ENCODE results near the gene SOX6. TPM values are rescaled to one million over a fixed set of nuclear protein-coding genes. Genes with fewer than 3 reads are reported as not detected.
"Not testable (repeated sequence)": the region's sequence is repeated elsewhere in the genome, so short reads cannot be mapped to it uniquely, and the experiment has no call there.

SOX6 gene
- total RNA-seq, 1 donor from 2014 or later = 53.7 TPM

DNA sequence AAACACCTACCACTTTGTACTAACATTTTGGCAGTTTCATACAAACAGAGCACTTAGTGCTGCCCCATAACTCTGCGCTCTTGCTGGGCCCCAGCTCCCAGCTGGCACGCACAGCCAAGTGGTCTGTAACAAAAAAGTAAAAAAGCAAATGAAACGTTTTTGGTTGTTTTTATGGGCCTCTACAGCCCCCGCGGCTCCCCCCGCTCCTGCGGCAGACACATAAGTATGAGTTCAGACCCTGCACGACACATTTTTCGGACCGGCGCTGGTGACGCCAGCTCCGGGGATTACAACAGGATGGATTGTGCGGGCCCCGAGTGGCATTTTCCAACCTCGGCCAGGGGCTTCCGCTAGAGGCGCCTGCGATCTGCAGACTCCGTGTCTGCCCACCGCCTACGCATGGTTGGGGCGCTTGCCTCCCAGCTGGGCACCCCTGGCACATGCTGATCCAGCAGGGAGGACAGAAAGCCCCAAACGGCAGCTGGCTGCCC lies 418.2 kb downstream of the SOX6 start:
- intact Hi-C loops (cut with DNase I) = no loop called here
- no peak for ATAC-seq
- no peak for DNase-seq (ENCODE audit: low spot score)

DNA sequence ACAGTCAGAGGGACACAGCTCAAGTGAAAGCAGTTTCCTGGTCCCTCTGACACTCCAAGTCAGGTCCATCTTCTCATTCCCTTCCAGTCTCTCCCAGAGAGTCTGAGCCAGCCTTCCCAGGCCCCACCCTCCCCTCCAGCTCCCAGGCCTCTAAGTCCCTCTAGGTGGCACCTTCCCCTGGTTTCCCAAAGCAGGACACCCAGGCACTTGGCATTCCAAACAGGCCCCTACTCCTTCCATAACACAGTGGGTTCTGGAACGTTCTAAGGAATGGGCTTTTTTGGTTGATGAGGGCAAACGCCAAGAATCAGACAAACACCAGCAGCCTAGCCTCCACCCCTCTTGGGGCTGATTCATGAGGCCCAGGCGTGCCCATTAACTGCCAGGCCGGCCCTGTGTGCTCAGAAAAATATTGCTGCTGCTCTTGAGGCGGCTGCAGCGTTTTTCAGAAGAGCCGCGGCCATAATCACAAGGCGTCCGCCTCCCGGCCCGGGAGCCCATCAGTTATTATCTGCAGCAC lies 418.7 kb downstream of the SOX6 start:
- no peak for ATAC-seq

DNA sequence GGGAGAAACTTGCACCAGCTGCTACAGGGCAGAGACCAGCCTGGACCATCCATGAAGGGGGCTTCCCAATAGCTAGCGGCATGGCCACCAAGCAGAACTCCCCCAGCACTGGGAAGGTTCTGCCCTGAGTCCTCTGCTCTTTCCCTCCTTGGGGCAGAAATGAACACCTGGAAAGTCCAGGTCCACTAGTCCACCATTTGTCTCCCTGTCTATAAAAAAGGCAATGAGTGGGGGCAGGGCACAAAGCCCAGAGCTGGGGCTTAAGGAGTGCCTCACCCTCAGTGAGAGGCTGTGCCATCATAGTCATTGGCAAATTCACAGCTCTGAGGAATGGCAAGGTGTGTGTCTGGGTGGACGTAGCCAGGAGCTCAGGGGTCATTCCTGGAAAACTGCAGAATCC lies 420.3 kb downstream of the SOX6 start:
- ATAC-seq (no peak), DNase-seq (ENCODE audit: low spot score) (peak; percentile 28)
- intact Hi-C loops (cut with DNase I) = no loop called here

More for the DNA sequence above, 418.7 kb downstream of the SOX6 start:
- intact Hi-C loops (cut with DNase I) = no loop called here
- no peak for DNase-seq (ENCODE audit: low spot score)

DNA sequence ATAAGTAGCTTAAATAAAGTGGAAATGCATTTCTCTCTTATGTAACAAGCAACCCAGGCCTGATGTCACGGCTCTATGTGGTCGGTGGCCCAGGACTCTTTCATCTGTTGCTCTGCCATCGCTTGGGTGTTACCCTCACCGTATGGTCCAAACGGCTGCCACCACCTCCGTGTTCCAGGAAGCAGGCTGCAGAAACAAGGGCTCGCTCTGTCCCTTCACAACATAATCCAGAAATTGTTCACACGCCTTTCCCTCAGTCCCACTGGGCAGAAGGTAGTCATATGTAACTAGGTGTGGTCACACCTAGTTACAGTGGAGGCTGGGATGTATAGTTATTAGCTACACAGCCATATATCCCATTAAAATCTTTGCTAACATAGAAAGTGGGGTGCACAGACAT lies 421.0 kb downstream of the SOX6 start:
- peak; percentile 33 for DNase-seq (ENCODE audit: low spot score)
- intact Hi-C loops (cut with DNase I) = no loop called here
- no peak for ATAC-seq

DNA sequence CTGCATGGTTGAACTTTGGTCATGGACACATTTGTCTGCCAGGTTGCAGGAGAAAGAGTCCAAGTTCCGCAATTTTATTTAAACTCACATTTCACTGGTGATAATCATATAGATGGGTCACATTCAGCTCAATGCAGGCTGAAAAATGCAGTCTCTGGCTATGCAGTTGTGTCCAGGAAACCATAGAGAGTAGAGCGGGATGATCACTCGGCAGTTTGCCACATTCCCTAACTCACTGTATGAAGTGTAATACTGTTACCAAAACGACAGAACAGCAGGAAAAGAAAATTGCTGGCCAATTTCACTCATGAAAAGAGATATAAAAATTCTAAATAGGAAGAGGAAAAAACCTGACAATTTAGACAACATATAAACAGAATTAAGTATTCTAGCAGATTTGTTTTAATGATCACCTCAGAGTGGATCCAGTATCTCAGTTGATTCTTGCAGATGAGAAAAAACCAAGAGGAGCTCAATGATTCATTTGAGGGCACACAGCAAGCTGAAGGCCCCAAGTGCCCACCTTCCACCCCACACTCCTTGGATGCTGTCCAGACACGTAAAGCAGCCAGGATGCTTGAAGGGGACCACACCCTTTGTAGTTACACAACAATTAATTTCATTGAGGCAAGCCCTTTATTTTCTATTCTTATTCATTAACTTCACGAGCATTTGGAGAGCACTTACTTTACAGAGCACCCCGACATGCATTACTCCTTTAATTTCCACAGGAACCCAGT lies 422.3 kb downstream of the SOX6 start:
- intact Hi-C loops (cut with DNase I) = no loop called here
- ATAC-seq = no peak
- peak; percentile 15 for DNase-seq (ENCODE audit: low spot score)

DNA sequence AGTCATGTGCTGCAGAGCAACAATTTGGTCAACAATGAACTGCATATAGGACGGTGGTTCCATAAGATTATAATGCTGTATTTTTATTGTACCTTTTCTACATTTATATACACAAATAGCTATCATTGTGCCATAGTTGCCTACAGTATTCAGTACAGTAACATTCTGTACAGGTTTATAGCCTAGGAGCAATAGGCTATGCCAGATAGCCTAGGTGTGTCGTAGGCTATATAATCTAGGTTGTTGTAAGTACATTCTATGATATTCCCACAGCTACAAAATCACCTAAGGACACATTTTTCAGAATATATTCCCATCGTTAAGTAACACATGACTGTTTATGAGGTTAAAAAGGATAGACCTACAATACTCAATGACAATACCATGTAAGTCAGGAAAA lies 423.9 kb downstream of the SOX6 start:
- ATAC-seq (no peak), DNase-seq (ENCODE audit: low spot score) (no peak)
- intact Hi-C loops (cut with DNase I) = no loop called here

DNA sequence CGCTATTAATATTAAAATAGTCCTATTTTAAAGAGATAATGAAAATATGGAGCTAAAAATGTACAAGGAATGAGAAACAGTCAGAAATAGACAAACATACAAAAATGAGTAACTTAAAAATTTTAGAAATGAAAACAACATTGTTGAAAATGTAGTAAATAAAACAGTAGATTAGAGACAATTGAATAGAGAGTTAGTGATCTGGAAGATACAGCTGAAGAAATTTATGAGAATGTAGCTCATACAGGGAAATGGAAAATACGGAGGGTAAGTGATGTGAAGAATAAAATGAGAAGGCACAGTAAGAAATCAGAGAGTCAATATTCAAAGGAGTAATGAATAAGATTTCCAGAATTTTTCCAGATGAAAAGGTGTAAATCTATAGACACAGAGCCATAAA lies 424.8 kb downstream of the SOX6 start:
- intact Hi-C loops (cut with DNase I) = no loop called here
- no peak for DNase-seq (ENCODE audit: low spot score)
- no peak for ATAC-seq

DNA sequence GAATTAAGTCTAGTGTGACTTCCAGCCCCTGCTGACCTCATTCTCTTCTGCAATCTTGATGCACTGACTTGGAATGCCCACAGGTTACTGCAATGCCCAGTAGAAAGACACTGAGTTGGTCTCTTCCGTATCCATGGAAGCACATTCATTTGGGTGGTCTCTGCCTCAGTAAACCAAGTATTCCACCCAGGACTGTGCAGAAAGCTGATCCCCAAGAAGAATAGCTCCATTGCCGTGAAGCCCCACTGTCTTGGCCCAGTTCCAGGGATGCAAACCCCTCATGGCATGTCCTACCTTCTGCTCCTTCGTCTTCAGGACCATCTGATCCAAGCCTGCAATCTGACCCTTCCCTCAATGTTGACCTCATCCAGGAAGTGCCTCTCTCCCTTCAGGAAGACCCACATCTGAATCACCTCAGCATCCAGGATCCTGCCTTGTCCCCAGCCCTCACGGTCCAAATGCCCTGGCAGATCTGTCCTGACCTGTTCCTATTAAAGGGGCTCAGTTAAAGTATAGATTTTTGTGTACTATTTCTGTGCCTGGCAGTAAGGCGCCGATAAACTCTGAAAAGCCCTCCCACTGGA lies 425.8 kb downstream of the SOX6 start:
- intact Hi-C loops (cut with DNase I) = no loop called here
- DNase-seq (ENCODE audit: low spot score) = no peak
- ATAC-seq = no peak

DNA sequence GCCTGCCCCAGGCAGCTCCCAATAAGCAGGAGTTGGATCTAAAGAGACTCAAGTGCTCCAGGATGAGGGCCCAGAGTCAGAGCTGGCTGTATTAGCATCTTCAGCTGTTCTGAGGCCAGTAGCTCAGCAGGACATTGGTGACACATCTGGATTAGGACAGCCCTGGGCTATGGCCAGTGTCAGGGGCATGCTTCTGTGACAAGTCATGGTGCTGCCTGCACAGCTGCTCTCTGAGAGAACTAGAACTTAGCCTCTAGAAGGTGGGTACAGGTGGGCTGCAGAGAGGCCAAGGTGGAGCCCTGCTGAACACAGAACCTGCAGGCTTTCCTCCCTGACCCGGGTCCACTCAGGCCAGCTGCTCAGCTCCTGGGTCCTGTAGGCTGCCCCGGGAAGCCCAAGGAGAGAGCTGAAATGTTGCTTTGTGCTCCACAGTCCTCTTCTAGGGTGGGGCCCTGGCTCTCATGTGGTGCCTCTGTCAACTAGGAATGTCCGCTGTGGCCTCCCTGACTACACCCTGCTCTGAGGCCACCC lies 426.9 kb downstream of the SOX6 start:
- intact Hi-C loops (cut with DNase I) = no loop called here
- no peak for ATAC-seq
- DNase-seq (ENCODE audit: low spot score) = no peak

DNA sequence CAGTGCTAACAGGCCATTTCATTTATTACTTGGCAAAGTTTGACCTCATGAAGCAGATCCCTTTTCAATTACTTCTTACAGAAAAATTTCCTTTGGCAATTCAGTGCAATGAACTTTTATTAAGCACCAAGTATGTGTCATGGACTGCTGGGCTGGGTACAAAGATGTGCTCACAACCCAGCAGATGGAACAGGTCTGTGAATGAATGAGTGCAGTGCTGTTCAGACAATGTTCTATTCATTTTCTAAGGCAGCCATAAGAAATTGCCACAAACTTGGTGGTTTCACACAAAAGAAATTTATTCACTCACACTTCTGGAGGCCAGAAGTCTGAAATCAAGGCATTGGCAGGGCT lies 428.5 kb downstream of the SOX6 start:
- DNase-seq (ENCODE audit: low spot score) (no peak), ATAC-seq (no peak)
- intact Hi-C loops (cut with DNase I) = no loop called here

DNA sequence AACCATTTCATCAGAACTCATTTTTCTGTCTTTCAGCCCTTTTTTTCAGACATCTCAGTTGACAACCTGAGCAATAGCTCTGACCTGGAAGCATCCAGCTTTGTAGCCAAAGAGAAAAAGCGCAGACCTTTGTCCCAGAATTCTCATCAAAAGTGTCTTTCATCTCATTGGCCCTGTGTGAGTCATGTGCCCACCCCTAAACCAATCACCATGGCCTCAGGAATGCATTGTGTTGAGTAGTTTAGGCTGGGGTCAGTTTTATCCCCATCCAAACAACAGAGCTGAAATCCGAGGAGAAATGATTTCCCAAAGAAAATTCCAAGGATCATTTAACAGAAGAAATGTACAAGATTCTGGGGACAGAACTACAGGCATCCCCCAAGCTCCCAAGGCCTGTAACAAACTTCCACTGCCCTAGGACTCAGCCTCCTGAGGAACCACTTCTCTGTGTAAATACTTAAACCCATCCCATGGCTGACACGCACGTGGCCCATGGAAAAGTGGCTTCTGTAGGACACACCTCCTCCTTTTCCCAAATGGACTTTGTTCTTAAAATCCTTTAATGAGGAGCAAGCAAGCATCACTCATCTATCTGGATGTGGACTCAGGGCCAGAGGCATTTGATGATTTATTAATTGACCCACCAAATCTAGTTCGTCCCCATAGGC lies 429.0 kb downstream of the SOX6 start:
- ATAC-seq (no peak), DNase-seq (ENCODE audit: low spot score) (peak; percentile 12)
- intact Hi-C loops (cut with DNase I) = no loop called here

DNA sequence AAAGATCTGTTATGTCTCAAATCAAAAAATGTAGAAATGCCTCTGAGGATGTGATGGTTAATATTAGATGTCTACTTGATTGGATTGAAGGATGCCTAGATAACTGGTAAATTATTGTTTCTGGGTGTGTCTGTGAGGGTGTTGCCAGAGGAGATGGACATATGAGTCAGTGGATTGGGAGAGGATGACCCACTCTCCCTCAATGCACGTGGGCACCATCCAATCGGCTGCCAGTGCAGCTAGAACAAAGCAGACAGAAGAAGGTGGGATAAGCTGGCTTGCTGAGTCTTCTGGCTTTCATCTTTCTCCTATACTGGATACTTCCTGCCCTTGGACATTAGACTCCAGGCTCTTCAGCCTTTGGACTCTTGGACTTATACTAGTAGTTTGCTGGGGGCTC lies 430.3 kb downstream of the SOX6 start:
- DNase-seq (ENCODE audit: low spot score) (peak; percentile 13), ATAC-seq (no peak)
- intact Hi-C loops (cut with DNase I) = no loop called here

DNA sequence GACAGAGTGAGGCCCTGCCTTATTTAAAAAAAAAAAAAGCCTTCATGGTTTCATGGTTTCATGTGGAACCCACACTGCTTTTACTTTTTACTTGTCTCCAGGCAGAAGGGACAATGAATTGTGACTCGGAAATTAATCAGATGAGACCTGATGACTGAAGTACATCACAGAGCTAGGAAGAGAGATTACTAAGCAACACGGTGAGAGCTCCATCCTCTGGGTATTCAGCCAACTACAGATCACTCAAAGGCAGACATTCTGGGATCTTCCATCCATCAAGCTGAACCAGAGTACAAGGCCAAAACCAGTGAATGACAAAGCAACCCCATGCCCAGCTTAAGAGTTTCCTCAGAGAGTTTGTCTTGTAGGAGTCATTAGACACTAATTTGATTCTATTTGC lies 433.2 kb downstream of the SOX6 start:
- ATAC-seq = no peak
- intact Hi-C loops (cut with DNase I) = no loop called here
- no peak for DNase-seq (ENCODE audit: low spot score)

DNA sequence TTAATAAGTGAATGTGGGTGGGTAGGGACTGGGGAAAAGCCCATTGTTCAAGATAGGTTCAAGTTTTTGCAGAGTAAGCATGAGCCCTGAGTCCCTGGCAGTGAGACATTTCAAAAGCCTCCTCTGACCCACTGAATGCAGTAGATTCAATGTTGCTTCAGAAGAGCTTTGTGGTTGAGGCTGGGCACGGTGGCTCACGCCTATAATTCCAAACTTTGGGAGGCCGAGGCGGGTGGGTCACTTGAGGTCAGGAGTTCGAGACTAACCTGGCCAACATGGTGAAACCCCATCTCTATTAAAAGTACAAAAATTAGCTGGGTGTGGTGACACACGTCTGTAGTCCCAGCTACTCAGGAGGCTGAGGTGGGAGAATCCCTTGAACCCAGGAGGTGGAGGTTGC lies 433.6 kb downstream of the SOX6 start:
- intact Hi-C loops (cut with DNase I); ATAC-seq: not testable (repeated sequence)
- DNase-seq (ENCODE audit: low spot score) = peak; percentile 30

DNA sequence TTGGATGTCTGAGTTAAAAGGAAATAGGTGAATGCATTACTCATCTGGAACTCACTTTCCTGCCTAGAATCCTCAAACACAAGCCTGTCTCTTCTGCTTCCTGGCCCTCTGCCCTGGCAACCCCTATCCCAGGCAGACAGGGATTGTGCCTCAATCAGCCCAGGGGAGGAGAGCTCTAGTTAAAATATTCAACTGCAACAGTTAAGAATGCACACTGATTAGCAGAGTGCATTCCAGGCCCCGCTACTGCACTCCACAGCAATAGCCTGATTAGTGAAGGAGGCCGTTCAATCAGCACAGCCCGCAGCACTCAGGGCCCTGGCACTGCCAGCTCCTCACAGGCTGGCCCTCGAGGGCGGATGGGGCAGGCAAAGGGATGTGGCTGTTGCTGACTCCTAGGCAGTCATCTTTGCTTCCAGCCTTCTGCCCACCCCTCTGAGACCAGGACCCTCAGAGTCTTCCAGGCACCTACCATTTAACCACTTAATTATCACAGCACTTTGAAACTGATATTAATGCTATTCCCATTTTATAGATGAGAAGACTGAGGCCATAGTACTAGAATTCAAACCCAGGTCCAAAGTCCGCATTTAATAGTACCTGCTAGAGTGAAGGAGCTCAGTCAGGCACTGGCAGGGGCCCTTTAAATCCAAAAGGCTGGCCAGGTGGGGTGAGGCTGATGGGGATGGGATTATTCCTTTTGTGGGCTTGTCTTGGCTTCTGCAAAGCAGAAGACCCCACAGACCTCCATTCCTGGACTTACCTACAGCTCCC lies 435.3 kb downstream of the SOX6 start:
- intact Hi-C loops (cut with DNase I) = no loop called here
- ATAC-seq (no peak), DNase-seq (ENCODE audit: low spot score) (peak; percentile 22)

DNA sequence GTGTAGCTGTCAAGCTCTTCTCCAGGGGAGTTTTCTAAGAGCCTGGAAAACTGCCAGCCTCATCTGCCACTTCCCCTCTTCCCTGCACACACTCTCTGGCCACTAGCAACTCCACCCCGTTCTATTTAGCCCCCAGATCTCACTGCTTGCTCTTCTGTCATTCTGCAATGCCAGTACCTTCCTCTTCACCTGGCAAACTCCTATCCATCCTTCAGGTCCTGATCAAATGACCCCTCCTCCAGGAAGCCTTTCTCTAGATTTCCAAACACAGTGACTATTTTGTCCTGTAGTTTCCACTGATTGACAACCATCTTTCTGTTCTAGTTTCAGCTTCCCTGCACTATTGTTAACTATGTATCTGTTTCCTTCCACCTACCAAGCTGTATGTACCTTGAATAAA lies 437.7 kb downstream of the SOX6 start:
- DNase-seq (ENCODE audit: low spot score) (peak; percentile 1), ATAC-seq (no peak)
- intact Hi-C loops (cut with DNase I) = no loop called here

DNA sequence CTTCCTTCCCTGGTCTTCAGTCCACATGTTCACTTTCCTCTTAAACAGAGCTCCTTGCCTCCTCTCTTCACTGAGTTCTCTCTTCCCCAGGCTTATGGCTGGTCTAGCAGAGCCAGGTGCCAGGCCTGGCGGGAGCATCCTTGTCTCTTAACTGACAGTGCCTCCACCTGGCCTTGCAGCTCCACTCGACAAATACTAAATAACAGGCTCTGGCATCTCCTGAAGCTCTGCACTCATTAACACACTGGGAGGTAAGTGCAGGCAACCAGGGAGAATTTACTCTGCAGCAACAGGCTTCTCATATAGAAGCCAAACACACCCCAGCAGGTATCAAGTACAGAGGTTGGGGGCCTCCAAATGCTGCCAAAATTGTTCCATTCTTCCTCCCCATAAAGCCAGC lies 438.1 kb downstream of the SOX6 start:
- intact Hi-C loops (cut with DNase I) = no loop called here
- DNase-seq (ENCODE audit: low spot score) (no peak), ATAC-seq (no peak)

Measured in sciatic nerve (tissue), 2 donors.